Panc1 (cell line): Measurements from ENCODE around the gene GPR31. TPM values are rescaled to one million over a fixed set of nuclear protein-coding genes. Genes with fewer than 3 reads are reported as not detected.

Experiments
- ATAC-seq: fragments of 200-7000 bp; cut with Tn5 transposase; 2 replicates; pipeline ENCODE4 v1.9.1; 2020; ENCODE audit warnings: mild to moderate bottlenecking, moderate library complexity
- BruUV-seq: library from RNA; stranded (reverse); fragments of 400-500 nt; replicated peaks from 2 replicates; lab custom pipeline; 2021; lab: Mats Ljungman, UMichigan
- CTCF ChIA-PET: fragments of 300-600 bp; sonication (Branson Sonifier 250); formaldehyde crosslinking; loops from one replicate; lab custom pipeline; 2022; ENCODE audit warnings: antibody characterized with exemption; lab: Charles Lee
- POLR2A ChIA-PET: fragments of 300-600 bp; sonication (Branson Sonifier 250); formaldehyde crosslinking; loops from one replicate; lab custom pipeline; 2022; ENCODE audit warnings: antibody characterized with exemption; lab: Charles Lee
- DNase-seq: peaks from one replicate; pipeline ENCODE4 v3.0.0-alpha.2; 2010; ENCODE audit warnings: low read depth, low spot score
- H3K27ac ChIP-seq: 2 replicates; pipeline ENCODE4 v1.5.1; 2011; ENCODE audit warnings: mild to moderate bottlenecking, low read length, inconsistent platforms
- H3K27me3 ChIP-seq: fragments of 200-500 bp; sonication (Bioruptor generic); 2 replicates; pipeline ENCODE4 v1.6.0; 2014; ENCODE audit warnings: low read length, inconsistent platforms; ENCODE audit not compliant: control insufficient read depth, insufficient read depth
- H3K36me3 ChIP-seq: fragments of 200-500 bp; sonication (Bioruptor generic); 2 replicates; pipeline ENCODE4 v1.5.1; 2014; ENCODE audit warnings: inconsistent platforms, mild to moderate bottlenecking, low read length, moderate library complexity; ENCODE audit not compliant: control insufficient read depth, insufficient read depth
- H3K4me1 ChIP-seq: 2 replicates; pipeline ENCODE4 v1.5.1; 2011; ENCODE audit warnings: inconsistent platforms, mild to moderate bottlenecking, low read length, moderate library complexity; ENCODE audit not compliant: control insufficient read depth, insufficient read depth
- H3K4me3 ChIP-seq, 2 experiments: 2 replicates each; pipeline ENCODE4 v1.5.1; 2011 to 2012; ENCODE audit warnings: low read depth in 2 of 2, low read length in 2 of 2, mild to moderate bottlenecking in 2 of 2, inconsistent platforms in 1 of 2, moderate library complexity in 1 of 2
- H3K9me3 ChIP-seq: fragments of 200-500 bp; sonication (Bioruptor generic); 2 replicates; pipeline ENCODE4 v1.5.1; 2014; ENCODE audit warnings: low read depth, mild to moderate bottlenecking, inconsistent platforms, low read length, moderate library complexity; ENCODE audit not compliant: control insufficient read depth, insufficient read depth
- POLR2AphosphoS5 ChIP-seq: IDR thresholded peaks from 2 replicates; pipeline ENCODE4 v1.6.1; 2012; ENCODE audit warnings: mild to moderate bottlenecking, low read depth, low read length, moderate library complexity
- SIN3A ChIP-seq: IDR thresholded peaks from 2 replicates; pipeline ENCODE4 v1.6.1; 2012; ENCODE audit warnings: low read depth, mild to moderate bottlenecking, low read length, moderate library complexity, borderline replicate concordance; ENCODE audit not compliant: insufficient read depth
- TCF7L2 ChIP-seq: IDR thresholded peaks from 2 replicates; pipeline ENCODE4 v1.6.1; 2011; ENCODE audit warnings: mild to moderate bottlenecking, low read depth, low read length, inconsistent platforms
- in situ Hi-C: cut with HindIII; loops from 2 replicates; pipeline ENCODE4 v1.10.0; 2016; ENCODE audit warnings: low sequenced_read_pairs, low pct_unique_long_range_greater_than_20kb
- intact Hi-C: fragments of 100-400 bp; cut with micrococcal nuclease; formaldehyde crosslinking; loops from one replicate; pipeline ENCODE4 v1.10.0; 2022; ENCODE audit not compliant: unreplicated experiment
- total RNA-seq: library from RNA; stranded (reverse); gene quantifications from one replicate; pipeline ENCODE4 v1.2.1, GENCODE V29; 2021; ENCODE audit not compliant: unreplicated experiment
- TF ChIP-seq, protein P1 (sequence below), 2 experiments: IDR thresholded peaks; 2 replicates each; pipeline ENCODE4 v1.6.1; 2011 to 2012; ENCODE audit warnings: low read depth in 2 of 2, control low read depth in 1 of 2, low read length in 1 of 2, mild to moderate bottlenecking in 1 of 2, moderate library complexity in 1 of 2; ENCODE audit not compliant: insufficient read depth in 1 of 2
- TF ChIP-seq, protein P2 (sequence below): fragments of 450-650 bp; IDR thresholded peaks from 2 replicates; pipeline ENCODE4 v1.5.1; 2017; ENCODE audit warnings: mild to moderate bottlenecking

Gene GPR31
- total RNA-seq, 1 experiment from 2014 or later, result not detected

DNA sequence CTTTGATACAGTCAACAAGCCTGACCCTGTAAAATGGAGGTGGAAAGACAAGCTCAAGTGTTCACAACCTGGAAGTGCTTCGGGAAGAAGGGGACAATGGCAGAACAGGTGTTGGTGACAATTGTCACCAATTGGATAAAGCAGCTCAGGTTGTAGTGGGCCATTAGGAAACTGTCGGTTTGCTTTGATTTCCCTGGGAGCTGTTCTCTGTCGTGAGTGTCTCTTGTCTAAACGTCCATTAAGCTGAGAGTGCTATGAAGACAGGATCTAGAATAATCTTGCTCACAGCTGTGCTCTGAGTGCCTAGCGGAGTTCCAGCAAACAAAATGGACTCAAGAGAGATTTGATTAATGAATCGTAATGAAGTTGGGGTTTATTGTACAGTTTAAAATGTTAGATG lies 19.9 kb downstream of the GPR31 start:
- no peaks in the 10 kb centered on the region for H3K4me1 ChIP-seq
- H3K27me3 ChIP-seq, result peaks cover 5% of the 10 kb centered on the region; the same call in 1 of the 2 replicates
- intact Hi-C loops (no loop called here), in situ Hi-C loops (no loop called here)
- POLR2A ChIA-PET, result interaction anchor here (0.7 kb wide), 1 partner anchor 352 kb away, joined by 7 read pairs; no protein-coding TSS in a partner anchor
- ATAC-seq (no peak), DNase-seq (no peak)
- no peak overlapping the region for H3K27ac ChIP-seq
- TF ChIP-seq SIN3A (no peak), TCF7L2 (no peak), POLR2AphosphoS5 (no peak)
- TF ChIP-seq, protein P1, sequence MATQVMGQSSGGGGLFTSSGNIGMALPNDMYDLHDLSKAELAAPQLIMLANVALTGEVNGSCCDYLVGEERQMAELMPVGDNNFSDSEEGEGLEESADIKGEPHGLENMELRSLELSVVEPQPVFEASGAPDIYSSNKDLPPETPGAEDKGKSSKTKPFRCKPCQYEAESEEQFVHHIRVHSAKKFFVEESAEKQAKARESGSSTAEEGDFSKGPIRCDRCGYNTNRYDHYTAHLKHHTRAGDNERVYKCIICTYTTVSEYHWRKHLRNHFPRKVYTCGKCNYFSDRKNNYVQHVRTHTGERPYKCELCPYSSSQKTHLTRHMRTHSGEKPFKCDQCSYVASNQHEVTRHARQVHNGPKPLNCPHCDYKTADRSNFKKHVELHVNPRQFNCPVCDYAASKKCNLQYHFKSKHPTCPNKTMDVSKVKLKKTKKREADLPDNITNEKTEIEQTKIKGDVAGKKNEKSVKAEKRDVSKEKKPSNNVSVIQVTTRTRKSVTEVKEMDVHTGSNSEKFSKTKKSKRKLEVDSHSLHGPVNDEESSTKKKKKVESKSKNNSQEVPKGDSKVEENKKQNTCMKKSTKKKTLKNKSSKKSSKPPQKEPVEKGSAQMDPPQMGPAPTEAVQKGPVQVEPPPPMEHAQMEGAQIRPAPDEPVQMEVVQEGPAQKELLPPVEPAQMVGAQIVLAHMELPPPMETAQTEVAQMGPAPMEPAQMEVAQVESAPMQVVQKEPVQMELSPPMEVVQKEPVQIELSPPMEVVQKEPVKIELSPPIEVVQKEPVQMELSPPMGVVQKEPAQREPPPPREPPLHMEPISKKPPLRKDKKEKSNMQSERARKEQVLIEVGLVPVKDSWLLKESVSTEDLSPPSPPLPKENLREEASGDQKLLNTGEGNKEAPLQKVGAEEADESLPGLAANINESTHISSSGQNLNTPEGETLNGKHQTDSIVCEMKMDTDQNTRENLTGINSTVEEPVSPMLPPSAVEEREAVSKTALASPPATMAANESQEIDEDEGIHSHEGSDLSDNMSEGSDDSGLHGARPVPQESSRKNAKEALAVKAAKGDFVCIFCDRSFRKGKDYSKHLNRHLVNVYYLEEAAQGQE (IDR thresholded peaks at IDR 0.05; ENCODE audit: insufficient read depth in 1 of 2, low read depth in 2 of 2, low read length in 1 of 2), result no peak
- TF ChIP-seq, protein P2, sequence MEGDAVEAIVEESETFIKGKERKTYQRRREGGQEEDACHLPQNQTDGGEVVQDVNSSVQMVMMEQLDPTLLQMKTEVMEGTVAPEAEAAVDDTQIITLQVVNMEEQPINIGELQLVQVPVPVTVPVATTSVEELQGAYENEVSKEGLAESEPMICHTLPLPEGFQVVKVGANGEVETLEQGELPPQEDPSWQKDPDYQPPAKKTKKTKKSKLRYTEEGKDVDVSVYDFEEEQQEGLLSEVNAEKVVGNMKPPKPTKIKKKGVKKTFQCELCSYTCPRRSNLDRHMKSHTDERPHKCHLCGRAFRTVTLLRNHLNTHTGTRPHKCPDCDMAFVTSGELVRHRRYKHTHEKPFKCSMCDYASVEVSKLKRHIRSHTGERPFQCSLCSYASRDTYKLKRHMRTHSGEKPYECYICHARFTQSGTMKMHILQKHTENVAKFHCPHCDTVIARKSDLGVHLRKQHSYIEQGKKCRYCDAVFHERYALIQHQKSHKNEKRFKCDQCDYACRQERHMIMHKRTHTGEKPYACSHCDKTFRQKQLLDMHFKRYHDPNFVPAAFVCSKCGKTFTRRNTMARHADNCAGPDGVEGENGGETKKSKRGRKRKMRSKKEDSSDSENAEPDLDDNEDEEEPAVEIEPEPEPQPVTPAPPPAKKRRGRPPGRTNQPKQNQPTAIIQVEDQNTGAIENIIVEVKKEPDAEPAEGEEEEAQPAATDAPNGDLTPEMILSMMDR, result no peak
- no peaks in the 10 kb centered on the region for H3K9me3 ChIP-seq
- no peak overlapping the region for H3K4me3 ChIP-seq
- H3K36me3 ChIP-seq, result no peaks in the 10 kb centered on the region
- BruUV-seq, result no TSS peak
- CTCF ChIA-PET, result no interaction called here

DNA sequence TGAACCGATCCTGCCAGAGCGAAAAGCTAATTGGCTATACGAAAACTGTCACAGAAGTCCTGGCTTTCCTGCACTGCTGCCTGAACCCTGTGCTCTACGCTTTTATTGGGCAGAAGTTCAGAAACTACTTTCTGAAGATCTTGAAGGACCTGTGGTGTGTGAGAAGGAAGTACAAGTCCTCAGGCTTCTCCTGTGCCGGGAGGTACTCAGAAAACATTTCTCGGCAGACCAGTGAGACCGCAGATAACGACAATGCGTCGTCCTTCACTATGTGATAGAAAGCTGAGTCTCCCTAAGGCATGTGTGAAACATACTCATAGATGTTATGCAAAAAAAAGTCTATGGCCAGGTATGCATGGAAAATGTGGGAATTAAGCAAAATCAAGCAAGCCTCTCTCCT lies 20.7 kb downstream of the GPR31 start:
- ATAC-seq, result no peak

More for the DNA sequence above, 20.7 kb downstream of the GPR31 start:
- intact Hi-C loops, result no loop called here
- Histone ChIP-seq H3K27ac (no peak overlapping the region), H3K36me3 (no peaks in the 10 kb centered on the region), H3K4me1 (no peaks in the 10 kb centered on the region), H3K27me3 (peaks cover 5% of the 10 kb centered on the region; the same call in 1 of the 2 replicates), H3K4me3 (no peak overlapping the region), H3K9me3 (no peaks in the 10 kb centered on the region)
- no peak for DNase-seq
- ChIA-PET CTCF (no interaction called here), POLR2A (no interaction called here)
- no TSS peak for BruUV-seq
- TF ChIP-seq, protein P2, result no peak
- TF ChIP-seq SIN3A (no peak), POLR2AphosphoS5 (no peak), TCF7L2 (no peak)
- TF ChIP-seq, protein P1 (IDR thresholded peaks at IDR 0.05; ENCODE audit: insufficient read depth in 1 of 2, low read depth in 2 of 2, low read length in 1 of 2), result no peak
- in situ Hi-C loops, result no loop called here
